Suprapubic skin (tissue), 4 donors: ENCODE data around the gene GPM6B.

Experiments
- CTCF ChIP-seq, 2 donors: fragments of 200-600 bp in 1 of 2; fragments of 450-650 bp in 1 of 2; sonication (generic) in 1 of 2; IDR thresholded peaks; one replicate each; pipeline ENCODE4 v1.5.1; 2016 to 2019; ENCODE audit warnings: antibody characterized with exemption in 2 of 2, mild to moderate bottlenecking in 1 of 2, moderate library complexity in 1 of 2
- EP300 ChIP-seq: sonication (generic); formaldehyde crosslinking; IDR thresholded peaks from one replicate; pipeline ENCODE4 v1.6.1; 2017; ENCODE audit warnings: antibody characterized with exemption
- POLR2A ChIP-seq, 2 donors: fragments of 450-650 bp; IDR thresholded peaks; one replicate each; pipeline ENCODE4 v1.6.1; 2017; ENCODE audit warnings: antibody characterized with exemption in 2 of 2, mild to moderate bottlenecking in 2 of 2, moderate library complexity in 2 of 2
- POLR2AphosphoS5 ChIP-seq, 3 donors: sonication (generic); formaldehyde crosslinking; IDR thresholded peaks; one replicate each; pipeline ENCODE4 v1.6.1; 2017; ENCODE audit warnings: antibody characterized with exemption in 3 of 3

- no peak for TF ChIP-seq POLR2A (IDR thresholded peaks at IDR 0.05)
- TF ChIP-seq CTCF (IDR thresholded peaks at IDR 0.05), result no peak
- no peak for TF ChIP-seq POLR2AphosphoS5 (IDR thresholded peaks at IDR 0.05)
- TF ChIP-seq EP300, result no peak
These were observed 25.7 kb downstream of the GPM6B start for GRCh38 chrX:13791145-13791544.
